Sciatic nerve (tissue), 2 donors: Measurements from ENCODE around the gene RTL5. TPM values are rescaled to one million over a fixed set of nuclear protein-coding genes. Genes with fewer than 3 reads are reported as not detected.
"Not testable (repeated sequence)": the region's sequence is repeated elsewhere in the genome, so short reads cannot be mapped to it uniquely, and the experiment has no call there.

ENCODE experiments used
- ATAC-seq: fragments of 200-7000 bp; cut with Tn5 transposase; one replicate; pipeline ENCODE4 v1.9.1; 2020; ENCODE audit warnings: mild to moderate bottlenecking, moderate library complexity
- DNase-seq: peaks from one replicate; pipeline ENCODE4 v3.0.0-alpha.2; 2020; ENCODE audit warnings: low spot score
- intact Hi-C: fragments of 100-400 bp; cut with DNase I; formaldehyde crosslinking; loops from one replicate; pipeline ENCODE4 v1.14.2; 2022
- total RNA-seq: library from RNA; stranded (reverse); fragmentation: NEBNext Ultra II Directional; extraction: Animal tissue kit (Norgen Biotek cat#: 25700); gene quantifications from one replicate; pipeline ENCODE4 v1.2.1, GENCODE V29; 2021
- donor health status: DM: no; HTN: no; CAD: no.
- donor health status: DM: no; HTN: no; CAD: no.

Gene RTL5
- 16.2 TPM for total RNA-seq

- DNase-seq = peak; percentile 89
- intact Hi-C loops = no loop called here
- peak; percentile 92 for ATAC-seq
Measured at GRCh38 chrX:72131317-72132294, at the start of gene RTL5. Gene RTL5 (minus strand): TSS chrX:72131915.

GRCh38 chrX:72180539-72180938 is 48.8 kb upstream of the RTL5 start:
- intact Hi-C loops = no loop called here
- no peak for DNase-seq
- ATAC-seq = no peak

GRCh38 chrX:72176981-72177380 is 45.3 kb upstream of the RTL5 start:
- intact Hi-C loops = no loop called here
- DNase-seq (no peak), ATAC-seq (no peak)

- intact Hi-C loops, ATAC-seq, DNase-seq: not testable (repeated sequence)
Measured at GRCh38 chrX:72176289-72176688, 44.6 kb upstream of the RTL5 start.

GRCh38 chrX:72169008-72169728 is 37.5 kb upstream of the RTL5 start:
- DNase-seq (no peak), ATAC-seq (no peak)
- intact Hi-C loops = no loop called here

GRCh38 chrX:72165551-72165950 is 33.8 kb upstream of the RTL5 start:
- ATAC-seq (no peak), DNase-seq (no peak)
- intact Hi-C loops = no loop called here

- intact Hi-C loops = no loop called here
- no peak for ATAC-seq
- DNase-seq = no peak
Measured at GRCh38 chrX:72159769-72160168, 28.1 kb upstream of the RTL5 start.

GRCh38 chrX:72158773-72159172 is 27.1 kb upstream of the RTL5 start:
- no peak for DNase-seq
- intact Hi-C loops = no loop called here
- ATAC-seq = no peak

- intact Hi-C loops = no loop called here
- ATAC-seq (no peak), DNase-seq (no peak)
Measured at GRCh38 chrX:72146527-72146926, 14.8 kb upstream of the RTL5 start.

GRCh38 chrX:72145181-72145580 is 13.5 kb upstream of the RTL5 start:
- peak; percentile 17 for DNase-seq
- ATAC-seq = no peak
- intact Hi-C loops = no loop called here

GRCh38 chrX:72143609-72143907 is 11.8 kb upstream of the RTL5 start:
- ATAC-seq = no peak
- no peak for DNase-seq
- intact Hi-C loops = no loop called here

- intact Hi-C loops = no loop called here
- no peak for ATAC-seq
Measured at GRCh38 chrX:72142794-72143608, 11.3 kb upstream of the RTL5 start.

GRCh38 chrX:72142094-72142793 is 10.5 kb upstream of the RTL5 start:
- ATAC-seq (no peak), DNase-seq (no peak)
- intact Hi-C loops = no loop called here

More at GRCh38 chrX:72142794-72143608, 11.3 kb upstream of the RTL5 start:
- no peak for DNase-seq

- ATAC-seq (no peak), DNase-seq (no peak)
- intact Hi-C loops = no loop called here
Measured at GRCh38 chrX:72141372-72142004, 9.8 kb upstream of the RTL5 start.

GRCh38 chrX:72139538-72139937 is 7.8 kb upstream of the RTL5 start:
- intact Hi-C loops = no loop called here

GRCh38 chrX:72137846-72138495 is 6.3 kb upstream of the RTL5 start:
- ATAC-seq (no peak), DNase-seq (no peak)
- intact Hi-C loops = no loop called here

More at GRCh38 chrX:72139538-72139937, 7.8 kb upstream of the RTL5 start:
- ATAC-seq = no peak
- peak; percentile 51 for DNase-seq

- intact Hi-C loops = no loop called here
- no peak for DNase-seq
- ATAC-seq = no peak
Measured at GRCh38 chrX:72133851-72134546, 2.3 kb upstream of the RTL5 start.
